ENCODE results near the gene PDS5A.
"Not testable (repeated sequence)": the region's sequence is repeated elsewhere in the genome, so short reads cannot be mapped to it uniquely, and the experiment has no call there.

PDS5A gene

GRCh38 chr4:39818646-39819045 is 159.1 kb downstream of the PDS5A start:
- TF ChIP-seq CTCF (IDR thresholded peaks at IDR 0.05; ENCODE audit: low read length, missing control alignments): no peak
- no peak overlapping the region for H3K4me3 ChIP-seq (replicated peaks; ENCODE audit: low read depth, low read length)
- no peak for DNase-seq (ENCODE audit: low read depth)

GRCh38 chr4:39814403-39815185 is 163.1 kb downstream of the PDS5A start:
- no peak for TF ChIP-seq CTCF (IDR thresholded peaks at IDR 0.05; ENCODE audit: low read length, missing control alignments)
- no peak overlapping the region for H3K4me3 ChIP-seq (replicated peaks; ENCODE audit: low read depth, low read length)
- DNase-seq (ENCODE audit: low read depth): peak; percentile 42

- not testable (repeated sequence) for H3K4me3 ChIP-seq (replicated peaks; ENCODE audit: low read depth, low read length); DNase-seq (ENCODE audit: low read depth)
These were observed 163.9 kb downstream of the PDS5A start for GRCh38 chr4:39813761-39814160.

GRCh38 chr4:39813033-39813432 is 164.7 kb downstream of the PDS5A start:
- not testable (repeated sequence) for DNase-seq (ENCODE audit: low read depth); H3K4me3 ChIP-seq (replicated peaks; ENCODE audit: low read depth, low read length)

GRCh38 chr4:39812500-39812899 is 165.2 kb downstream of the PDS5A start:
- no peak for TF ChIP-seq CTCF (IDR thresholded peaks at IDR 0.05; ENCODE audit: low read length, missing control alignments)
- DNase-seq (ENCODE audit: low read depth): no peak
- H3K4me3 ChIP-seq (replicated peaks; ENCODE audit: low read depth, low read length): no peak overlapping the region

- no peak overlapping the region for H3K4me3 ChIP-seq (replicated peaks; ENCODE audit: low read depth, low read length)
- DNase-seq (ENCODE audit: low read depth): no peak
- no peak for TF ChIP-seq CTCF (IDR thresholded peaks at IDR 0.05; ENCODE audit: low read length, missing control alignments)
These were observed 169.4 kb downstream of the PDS5A start for GRCh38 chr4:39808231-39808749.

DNA sequence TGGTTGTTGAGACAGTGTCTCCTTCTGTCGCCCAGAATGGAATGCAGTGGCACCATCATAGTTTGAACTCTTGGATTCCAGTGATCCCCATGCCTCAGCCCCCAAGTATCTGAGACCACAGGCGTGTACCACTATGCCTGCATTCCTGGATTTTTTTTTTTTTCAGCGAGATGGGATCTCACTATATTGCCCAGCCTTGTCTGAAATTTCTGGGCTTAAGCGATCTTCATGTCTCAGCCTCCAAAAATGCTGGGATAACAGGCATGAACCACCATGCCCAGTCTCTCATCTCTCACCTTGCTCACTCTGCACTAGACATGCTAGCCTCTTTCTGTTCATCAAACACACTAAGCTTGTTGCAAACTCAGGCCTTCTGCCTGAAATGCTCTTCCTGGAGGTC is 175.7 kb downstream of the PDS5A start:
- no peak overlapping the region for H3K4me3 ChIP-seq (replicated peaks; ENCODE audit: low read depth, low read length)
- no peak for TF ChIP-seq CTCF (IDR thresholded peaks at IDR 0.05; ENCODE audit: low read length, missing control alignments)
- DNase-seq (ENCODE audit: low read depth): no peak

GRCh38 chr4:39792976-39793375 is 184.7 kb downstream of the PDS5A start:
- not testable (repeated sequence) for H3K4me3 ChIP-seq (replicated peaks; ENCODE audit: low read depth, low read length); DNase-seq (ENCODE audit: low read depth)
